ENCODE data around the gene S100PBP. TPM values are rescaled to one million over a fixed set of nuclear protein-coding genes. Genes with fewer than 3 reads are reported as not detected.

The S100PBP gene
- total and polyA plus RNA-seq, 2 of the 13 experiments (the other 11 are each of a cell fraction or from before 2014, with no cell fraction given): 20.4 to 26.1 TPM

DNA sequence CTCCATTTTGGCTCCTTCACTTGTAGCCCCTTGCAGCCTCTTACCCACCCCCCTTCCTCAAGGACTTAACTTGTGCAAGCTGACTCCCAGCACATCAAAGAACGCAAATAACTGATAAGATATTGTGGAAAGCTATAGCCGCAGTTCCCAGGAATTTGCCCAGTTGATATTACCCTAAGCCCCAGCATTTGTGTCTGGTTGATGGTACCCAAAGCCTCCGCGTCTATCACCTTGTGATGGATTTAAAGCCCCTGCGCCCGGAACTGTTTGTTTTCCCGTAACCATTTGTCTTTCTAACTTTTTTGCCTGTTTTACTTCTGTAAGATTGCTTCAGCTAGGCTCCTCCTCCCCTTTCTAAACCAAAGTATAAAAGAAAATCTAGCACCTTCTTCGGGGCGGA is 6.2 kb upstream of the S100PBP start (continued):
- TF ChIP-seq ZNF138 (CRISPR knock-in tag; IDR thresholded peaks at IDR 0.05; ENCODE audit: low read depth) (no peak), JUND (CRISPR knock-in tag; IDR thresholded peaks at IDR 0.05) (no peak), NR2F1 (CRISPR knock-in tag; IDR thresholded peaks at IDR 0.05) (no peak), ZBTB20 (CRISPR knock-in tag; IDR thresholded peaks at IDR 0.05; ENCODE audit: borderline replicate concordance, low read depth) (no peak)

DNA sequence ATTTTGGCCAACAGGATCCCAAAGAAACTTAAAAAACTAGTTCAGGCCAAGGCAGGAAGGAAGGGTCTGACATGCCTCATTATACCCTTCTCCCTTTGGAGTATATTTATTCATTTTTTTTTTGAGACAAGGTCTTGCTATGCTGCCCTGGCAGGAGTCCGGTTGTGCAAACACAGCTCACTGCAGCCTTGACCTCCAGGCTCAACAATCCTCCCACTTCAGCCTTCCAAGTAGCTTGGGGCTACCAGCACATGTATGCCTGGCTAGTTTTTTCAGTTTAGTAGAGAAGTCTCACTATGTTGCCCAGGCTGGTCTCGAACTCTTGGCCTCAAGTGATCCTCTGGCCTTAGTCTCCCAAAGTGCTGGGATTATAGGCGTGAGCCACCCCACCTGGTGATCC is 5.5 kb upstream of the S100PBP start:
- Histone ChIP-seq H3K9me3 (ENCODE audit: low read length) (no peaks in the 10 kb centered on the region), H4K20me1 (ENCODE audit: insufficient read depth, low read length) (peaks cover 32% of the 10 kb centered on the region), H3K27me3 (ENCODE audit: control insufficient read depth in 1 of 2, insufficient read depth in 2 of 2, low read length in 2 of 2) (peaks cover 0 to 5% of the 10 kb centered on the region in 2 experiments; a peak in 1 of 5 replicates), H3K9ac (ENCODE audit: insufficient read depth, low read depth, low read length) (no peak overlapping the region), H3K79me2 (ENCODE audit: insufficient read depth, low read length) (peaks cover 63% of the 10 kb centered on the region), H3K4me1 (ENCODE audit: insufficient read depth, low read length) (peaks cover 46% of the 10 kb centered on the region), H2AFZ (ENCODE audit: low read length) (no peak overlapping the region), H3K4me3 (replicated peaks in 1 of 3; ENCODE audit: insufficient read depth in 1 of 3, low read depth in 2 of 3, low read length in 3 of 3) (no peak overlapping the region), H3K36me3 (replicated peaks in 1 of 2; ENCODE audit: control insufficient read depth in 1 of 2, insufficient read depth in 2 of 2, low read length in 2 of 2) (peaks cover 11 to 56% of the 10 kb centered on the region in 2 experiments; a peak in 4 of 5 replicates), H3K4me2 (ENCODE audit: low read depth, low read length) (no peak overlapping the region), H3K27ac (ENCODE audit: extremely low read length, insufficient read depth, low read length) (no peak overlapping the region)
- DNase-seq (ENCODE audit: low spot score) (no peak), ATAC-seq (no peak), FAIRE-seq (no peak)
- in situ Hi-C loops (cut with HindIII; ENCODE audit: extremely low pct_ligation_motif_present, low pct_unique_long_range_greater_than_20kb): no loop called here
- CTCF ChIA-PET (ENCODE audit: low intra/inter-chr PET ratio, low total read pairs): no interaction called here
- POLR2A ChIA-PET: no interaction called here
- intact Hi-C loops (cut with micrococcal nuclease; ENCODE audit: unreplicated experiment): no loop called here
- TF ChIP-seq ZNF121 (CRISPR knock-in tag; IDR thresholded peaks at IDR 0.05): peak; percentile 94
- 0 out of 2 replicates have a peak, but pooled peaks have one; percentile 21 for TF ChIP-seq RBFOX2 (IDR thresholded peaks at IDR 0.05; ENCODE audit: low read depth, low read length)
- TF ChIP-seq ZKSCAN5 (CRISPR knock-in tag; IDR thresholded peaks at IDR 0.05): no peak
- no peak for TF ChIP-seq RARG (CRISPR knock-in tag; IDR thresholded peaks at IDR 0.05; ENCODE audit: low read depth)
- TF ChIP-seq, protein P1, sequence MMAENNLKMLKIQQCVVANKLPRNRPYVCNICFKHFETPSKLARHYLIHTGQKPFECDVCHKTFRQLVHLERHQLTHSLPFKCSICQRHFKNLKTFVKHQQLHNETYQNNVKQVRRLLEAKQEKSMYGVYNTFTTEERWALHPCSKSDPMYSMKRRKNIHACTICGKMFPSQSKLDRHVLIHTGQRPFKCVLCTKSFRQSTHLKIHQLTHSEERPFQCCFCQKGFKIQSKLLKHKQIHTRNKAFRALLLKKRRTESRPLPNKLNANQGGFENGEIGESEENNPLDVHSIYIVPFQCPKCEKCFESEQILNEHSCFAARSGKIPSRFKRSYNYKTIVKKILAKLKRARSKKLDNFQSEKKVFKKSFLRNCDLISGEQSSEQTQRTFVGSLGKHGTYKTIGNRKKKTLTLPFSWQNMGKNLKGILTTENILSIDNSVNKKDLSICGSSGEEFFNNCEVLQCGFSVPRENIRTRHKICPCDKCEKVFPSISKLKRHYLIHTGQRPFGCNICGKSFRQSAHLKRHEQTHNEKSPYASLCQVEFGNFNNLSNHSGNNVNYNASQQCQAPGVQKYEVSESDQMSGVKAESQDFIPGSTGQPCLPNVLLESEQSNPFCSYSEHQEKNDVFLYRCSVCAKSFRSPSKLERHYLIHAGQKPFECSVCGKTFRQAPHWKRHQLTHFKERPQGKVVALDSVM (CRISPR knock-in tag; IDR thresholded peaks at IDR 0.05): peak; percentile 74
- BruUV-seq (replicated peaks): no TSS peak
- WGBS (ENCODE audit: low lambda C conversion rate): 94% methylated on average over 3 of the region's 3 CpGs
